GM18505 (cell line): Measurements from ENCODE around the gene MUL1.
"Not testable (repeated sequence)": the region's sequence is repeated elsewhere in the genome, so short reads cannot be mapped to it uniquely, and the experiment has no call there.

Source experiments
- ATAC-seq: cut with Tn5 transposase; IDR thresholded peaks from one replicate; pipeline ENCODE4 v1.9.1; 2021; ENCODE audit not compliant: unreplicated experiment
- POLR2A ChIP-seq: IDR thresholded peaks from 4 replicates; pipeline ENCODE4 v1.6.1; 2011; ENCODE audit warnings: borderline replicate concordance; ENCODE audit not compliant: insufficient read depth, insufficient read length; ENCODE audit errors: extremely low read depth

MUL1 gene

DNA sequence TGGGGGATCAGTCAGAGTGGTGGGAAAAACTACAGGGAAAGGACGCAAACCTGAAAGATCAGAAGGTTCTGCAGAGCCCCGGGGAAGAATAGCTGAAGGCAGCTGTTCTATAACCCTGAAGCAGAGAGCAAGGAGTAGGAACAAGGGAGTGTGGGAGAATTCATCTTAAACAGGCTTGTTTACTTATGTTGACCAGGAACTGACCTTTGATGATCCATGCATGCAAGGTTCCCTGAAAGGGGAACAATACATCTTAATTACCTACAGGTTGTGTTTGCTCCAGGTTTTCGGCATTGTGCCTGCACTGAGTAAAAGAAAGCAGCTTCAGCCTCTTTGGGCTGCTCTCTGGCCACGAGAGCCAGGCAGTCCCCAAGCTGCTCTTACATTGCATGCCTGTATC is 25.7 kb upstream of the MUL1 start:
- no peak for TF ChIP-seq POLR2A
- no peak for ATAC-seq

- no peak for TF ChIP-seq POLR2A
- no peak for ATAC-seq
Observed at GRCh38 chr1:20530901-20531300, 22.9 kb upstream of the MUL1 start.

DNA sequence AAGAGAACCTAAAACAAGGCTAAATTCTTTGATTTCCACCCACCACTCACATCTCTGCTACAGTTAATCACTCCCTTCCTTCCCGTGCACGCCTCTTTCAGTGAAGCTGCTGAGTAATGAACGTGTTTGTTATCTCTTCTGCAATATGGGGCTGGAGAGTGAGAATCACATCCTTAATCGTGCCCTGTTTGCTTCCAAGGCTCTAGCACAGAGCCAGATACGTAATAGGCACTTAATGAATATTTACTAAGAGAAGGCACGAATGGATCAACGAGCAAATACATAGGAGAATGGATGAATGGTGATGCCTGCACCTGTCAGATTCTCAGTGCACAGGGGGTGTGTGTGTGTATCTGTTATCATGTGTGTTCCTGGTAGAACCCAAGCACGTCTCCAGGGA is 22.4 kb upstream of the MUL1 start:
- no peak for ATAC-seq
- TF ChIP-seq POLR2A = no peak

GRCh38 chr1:20528221-20528620 is 20.3 kb upstream of the MUL1 start:
- TF ChIP-seq POLR2A = no peak
- no peak for ATAC-seq

DNA sequence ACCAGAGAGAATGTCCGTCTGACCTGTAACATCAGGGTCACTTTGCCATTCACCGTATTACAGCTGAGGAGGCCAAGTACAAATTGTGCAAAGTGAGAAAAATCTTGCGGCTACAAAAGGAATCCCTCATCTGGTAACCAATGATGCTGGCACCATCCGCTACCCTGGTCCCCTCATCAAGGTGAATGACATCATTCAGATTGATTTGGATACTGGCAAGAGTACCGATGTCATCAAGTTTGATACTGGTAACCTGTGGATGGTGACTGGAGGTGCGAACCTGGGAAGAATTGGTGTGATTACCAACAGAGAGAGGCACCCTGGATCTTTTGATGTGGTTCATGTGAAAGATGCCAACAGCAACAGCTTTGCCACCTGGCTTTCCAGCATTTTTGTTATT is 18.3 kb upstream of the MUL1 start:
- no peak for ATAC-seq
- no peak for TF ChIP-seq POLR2A

DNA sequence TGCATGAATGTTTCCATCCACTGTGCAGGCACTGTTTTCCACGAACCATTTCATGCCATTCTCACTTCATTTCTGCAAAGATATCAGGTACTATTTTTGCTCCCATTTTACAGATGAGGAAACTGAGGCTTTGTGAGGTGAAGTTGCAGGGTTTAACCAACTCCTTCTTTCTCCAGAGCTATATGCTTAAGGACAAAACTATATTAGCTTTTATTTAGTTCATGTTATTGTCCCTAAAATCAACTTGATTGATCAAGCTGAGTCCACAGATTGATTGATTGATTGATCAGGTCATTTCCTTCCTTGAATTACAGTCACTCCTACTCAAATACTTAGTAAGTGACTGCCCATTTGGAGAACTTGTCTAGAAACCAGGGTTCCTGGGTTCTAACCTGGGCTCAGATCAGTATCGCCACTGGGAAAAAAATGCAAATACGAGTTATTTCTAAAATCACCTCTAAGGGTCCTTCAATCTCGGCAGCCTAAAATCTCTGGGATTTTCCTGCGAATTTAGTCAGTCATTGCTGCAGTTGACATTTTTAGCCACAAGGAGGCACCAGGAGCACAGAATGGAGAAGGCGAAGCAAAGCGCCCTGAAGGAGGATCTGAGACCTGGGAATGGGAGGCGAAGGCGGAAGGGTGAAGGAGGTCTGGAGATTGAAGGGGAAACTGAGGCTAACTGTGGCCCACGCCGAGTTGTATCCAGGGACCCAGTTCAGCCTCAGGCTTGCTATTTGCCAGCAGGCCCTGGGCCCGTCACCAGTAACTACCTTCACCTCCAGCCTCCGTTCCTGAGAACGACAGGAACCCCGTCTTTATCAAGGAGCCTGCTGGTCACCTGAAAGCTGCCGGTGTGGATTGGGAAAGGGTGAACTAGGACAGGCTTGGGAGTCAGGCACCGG is 14.3 kb upstream of the MUL1 start:
- TF ChIP-seq POLR2A = no peak
- ATAC-seq = no peak

- ATAC-seq = not testable (repeated sequence)
Observed at GRCh38 chr1:20519609-20520262, 11.8 kb upstream of the MUL1 start.

DNA sequence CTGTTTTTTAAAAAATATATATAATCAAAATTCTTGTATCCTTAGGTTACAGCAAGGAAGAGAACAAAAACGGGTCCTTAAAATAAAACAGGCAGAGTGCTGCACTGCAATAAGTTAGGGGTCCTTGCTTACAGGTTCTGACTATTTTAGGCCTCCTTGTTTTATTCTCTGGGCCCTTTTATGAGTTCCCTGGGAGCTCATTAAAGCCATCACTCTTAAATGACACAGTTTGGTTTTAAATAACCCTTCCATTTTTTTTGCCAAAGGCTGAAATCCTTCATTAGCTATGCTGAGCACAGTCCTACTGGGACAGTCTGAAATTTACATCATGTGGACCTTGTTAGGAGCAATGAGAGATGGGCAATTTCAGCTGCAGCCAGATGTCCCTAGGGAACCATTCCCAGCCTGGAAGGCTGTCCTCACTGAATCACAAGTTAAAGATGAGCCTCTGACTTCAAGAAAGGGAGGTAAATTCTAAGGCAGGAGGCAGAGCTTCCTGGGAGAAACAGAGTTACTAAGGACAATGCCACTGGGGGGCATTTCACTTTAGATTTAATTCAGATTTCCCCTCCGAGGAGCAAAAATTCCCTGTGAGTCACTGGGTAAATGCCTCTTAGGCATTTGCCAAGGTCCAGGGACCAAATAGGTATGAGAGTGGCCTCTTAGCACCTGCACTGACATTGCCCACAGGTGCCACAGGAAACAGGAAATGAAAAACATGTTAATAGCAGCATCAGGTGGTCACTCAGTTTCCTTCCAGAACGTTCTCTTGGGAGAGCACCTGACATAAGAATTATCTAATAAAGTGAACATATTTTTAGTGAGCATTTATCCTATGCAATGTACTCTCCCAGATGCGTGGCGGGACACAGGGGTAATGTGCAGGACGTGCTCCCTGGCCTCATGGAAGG is 3.8 kb upstream of the MUL1 start:
- no peak for TF ChIP-seq POLR2A
- no peak for ATAC-seq

- no peak for ATAC-seq
- no peak for TF ChIP-seq POLR2A
Observed at GRCh38 chr1:20508411-20508771, 440 bp upstream of the MUL1 start.

- ATAC-seq = no peak
- TF ChIP-seq POLR2A = no peak
Observed at GRCh38 chr1:20507248-20507563, 745 bp downstream of the MUL1 start.

DNA sequence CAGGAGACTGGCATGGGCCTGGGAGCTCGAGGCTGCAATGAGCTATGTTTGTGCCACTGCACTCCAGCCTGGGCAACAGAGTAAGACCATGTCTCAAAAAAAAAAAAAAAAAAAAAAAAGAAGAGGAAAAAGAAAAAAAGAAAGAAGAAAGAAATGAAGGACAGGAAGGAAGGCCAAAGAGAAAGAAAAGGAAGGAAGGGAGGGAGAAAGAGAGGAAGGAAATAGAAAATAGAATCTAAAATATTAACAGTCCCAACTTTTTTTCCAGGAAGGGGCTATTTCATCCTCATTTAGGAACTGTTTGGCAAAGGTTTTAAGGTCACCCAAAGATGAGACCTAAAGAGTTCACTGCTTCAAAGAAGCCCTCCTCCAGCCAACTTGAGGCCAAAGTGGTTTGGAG is 2.5 kb downstream of the MUL1 start:
- no peak for TF ChIP-seq POLR2A
- ATAC-seq = no peak

GRCh38 chr1:20500716-20501115 is 7.2 kb downstream of the MUL1 start:
- TF ChIP-seq POLR2A = no peak
- no peak for ATAC-seq

DNA sequence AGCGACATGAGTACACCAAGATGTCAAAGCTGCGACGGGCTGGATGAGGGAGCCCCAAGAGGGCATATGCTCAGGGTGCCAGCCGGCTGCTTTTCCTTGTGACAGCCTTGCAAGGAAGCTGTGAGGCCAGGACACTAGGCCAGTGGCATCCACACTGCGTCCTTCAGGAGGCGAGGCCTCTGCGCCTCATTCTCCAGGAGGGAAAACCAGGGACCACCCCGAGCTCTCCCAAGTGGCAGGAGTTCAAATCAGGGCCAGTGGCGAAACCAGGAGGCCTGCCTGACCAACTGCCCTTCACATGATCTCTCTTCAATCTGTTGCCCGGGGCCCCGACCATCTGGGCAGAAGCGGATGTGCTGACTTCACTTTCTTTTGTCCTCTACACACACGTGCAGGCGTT is 8.2 kb downstream of the MUL1 start:
- TF ChIP-seq POLR2A = no peak
- ATAC-seq = no peak

DNA sequence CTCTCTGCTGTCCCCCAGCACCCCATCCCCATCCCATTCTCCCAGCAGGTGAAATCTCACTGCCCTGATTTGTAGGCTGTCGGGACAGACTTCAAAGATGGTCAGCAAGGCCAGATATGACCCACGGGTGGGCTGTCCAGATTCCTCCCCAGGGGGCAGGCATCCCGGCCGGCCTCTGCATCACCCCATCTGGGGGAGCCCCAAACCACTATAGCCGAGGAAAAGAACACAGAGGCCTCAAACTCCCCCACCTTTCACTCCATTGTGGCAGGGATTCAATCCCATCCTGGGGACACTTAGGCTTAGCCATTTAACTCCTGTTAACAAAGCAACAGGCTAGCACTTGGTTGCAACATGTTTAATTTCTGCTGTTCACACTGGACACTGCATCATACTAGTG is 8.8 kb downstream of the MUL1 start:
- no peak for TF ChIP-seq POLR2A
- no peak for ATAC-seq

GRCh38 chr1:20498116-20498515 is 9.8 kb downstream of the MUL1 start:
- ATAC-seq = no peak
- TF ChIP-seq POLR2A = no peak

GRCh38 chr1:20497506-20497905 is 10.4 kb downstream of the MUL1 start:
- TF ChIP-seq POLR2A = no peak
- no peak for ATAC-seq

- not testable (repeated sequence) for ATAC-seq
Observed at GRCh38 chr1:20496725-20497383, 11.1 kb downstream of the MUL1 start.
